Activated CD8-positive, alpha-beta T cell treated with anti-CD3 and anti-CD28 coated beads for 36 hours (primary cell): ENCODE results near the gene POLD2. TPM values are rescaled to one million over a fixed set of nuclear protein-coding genes. Genes with fewer than 3 reads are reported as not detected.

Experiments used
- ATAC-seq: fragments of 200-7000 bp; cut with Tn5 transposase; one replicate; pipeline ENCODE4 v1.10.0; 2021; ENCODE audit warnings: mild to moderate bottlenecking, moderate library complexity
- CTCF ChIA-PET: fragments of 350-600 bp; sonication (Branson Sonifier 250); formaldehyde crosslinking; loops from one replicate; lab custom pipeline; 2021; ENCODE audit warnings: antibody characterized with exemption; lab: Charles Lee
- POLR2A ChIA-PET: fragments of 350-600 bp; sonication (Branson Sonifier 250); formaldehyde crosslinking; loops from one replicate; lab custom pipeline; 2021; ENCODE audit warnings: antibody characterized with exemption; lab: Charles Lee
- DNase-seq: peaks from one replicate; pipeline ENCODE4 v3.0.0-alpha.2; 2020
- H3K27ac Mint-ChIP-seq: one replicate; pipeline ENCODE4 v1.8.0; 2021; ENCODE audit warnings: mild to moderate bottlenecking, mixed read lengths
- H3K27me3 Mint-ChIP-seq: one replicate; pipeline ENCODE4 v1.8.0; 2021; ENCODE audit warnings: mixed read lengths
- H3K36me3 Mint-ChIP-seq: one replicate; pipeline ENCODE4 v1.8.0; 2021; ENCODE audit warnings: low read depth, mixed read lengths
- H3K4me1 Mint-ChIP-seq: one replicate; pipeline ENCODE4 v1.8.0; 2021; ENCODE audit warnings: low read depth, mixed read lengths
- H3K4me3 Mint-ChIP-seq: one replicate; pipeline ENCODE4 v1.8.0; 2021; ENCODE audit warnings: mild to moderate bottlenecking, moderate library complexity, mixed read lengths
- H3K9me3 Mint-ChIP-seq: one replicate; pipeline ENCODE4 v1.8.0; 2021; ENCODE audit warnings: mixed read lengths
- CTCF ChIP-seq: fragments of 200-600 bp; IDR thresholded peaks from one replicate; pipeline ENCODE4 v1.8.0; 2022; ENCODE audit warnings: antibody characterized with exemption, mild to moderate bottlenecking
- intact Hi-C: fragments of 100-400 bp; cut with micrococcal nuclease; formaldehyde crosslinking; loops from one replicate; pipeline ENCODE4 v1.10.0; 2022
- total RNA-seq, 2 experiments: library from RNA; stranded (reverse); gene quantifications; one replicate each; pipeline ENCODE4 v1.2.3, GENCODE V29; 2021

Gene POLD2
- total RNA-seq, 2 experiments from 2014 or later: 243 to 251 TPM

- H3K36me3 Mint-ChIP-seq: peaks cover 39% of the 10 kb centered on the region
- no peaks in the 10 kb centered on the region for H3K9me3 Mint-ChIP-seq
- no peak for TF ChIP-seq CTCF
- H3K27me3 Mint-ChIP-seq: no peaks in the 10 kb centered on the region
- H3K27ac Mint-ChIP-seq: peak overlapping the region; percentile 87
- CTCF ChIA-PET: interaction anchor here (0.9 to 2.0 kb wide), 9 partner anchors 8 to 115 kb away, joined by 3 to 8 read pairs (median 4); no protein-coding TSS in a partner anchor
- intact Hi-C loops: no loop called here
- POLR2A ChIA-PET: interaction anchor here (0.8 to 8.2 kb wide), 8 partner anchors 10 to 41 kb away, joined by 3 to 79 read pairs (median 6); partner anchors contain the start of genes AEBP1, DBNL, PGAM2 and POLD2
- DNase-seq: peak; percentile 64
- ATAC-seq: no peak
- H3K4me3 Mint-ChIP-seq: peak overlapping the region; percentile 78
- peaks cover 43% of the 10 kb centered on the region for H3K4me1 Mint-ChIP-seq
Measured at GRCh38 chr7:44081266-44081748, 42.0 kb downstream of the POLD2 start.

DNA sequence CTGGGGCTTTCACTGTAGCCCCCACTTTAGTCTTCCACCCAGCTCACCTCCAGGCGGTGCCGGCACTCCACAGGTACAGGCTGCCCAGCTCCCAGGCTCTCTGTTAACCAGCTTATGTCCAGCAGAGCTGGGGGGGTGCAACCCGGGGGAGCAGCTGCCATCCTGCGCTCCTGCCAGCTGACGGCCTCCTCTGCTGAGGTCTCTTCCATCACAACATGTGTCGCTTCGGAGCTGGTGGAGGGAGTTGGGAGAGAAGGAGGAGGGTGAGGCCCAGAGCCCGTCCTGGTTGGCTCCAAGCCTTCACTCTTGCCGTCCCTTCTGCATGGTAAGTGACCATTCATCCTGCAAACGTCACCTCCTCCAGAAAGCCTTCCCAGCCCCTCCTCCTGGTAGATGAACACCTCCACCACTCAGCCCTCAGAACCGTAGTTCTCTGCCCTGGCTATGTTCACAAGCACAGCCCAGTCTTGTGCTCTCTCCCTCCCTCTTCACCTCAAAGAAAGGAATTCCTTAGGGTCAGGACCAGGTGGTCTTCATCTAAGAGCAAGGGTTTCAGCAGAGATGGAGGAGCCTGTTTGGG is 42.6 kb downstream of the POLD2 start:
- CTCF ChIA-PET: interaction anchor here (0.9 to 2.0 kb wide), 9 partner anchors 8 to 116 kb away, joined by 3 to 8 read pairs (median 4); no protein-coding TSS in a partner anchor
- Mint-ChIP-seq H3K27ac (peak overlapping the region; percentile 87), H3K4me3 (peak overlapping the region; percentile 78), H3K27me3 (no peaks in the 10 kb centered on the region), H3K4me1 (peaks cover 43% of the 10 kb centered on the region), H3K9me3 (no peaks in the 10 kb centered on the region), H3K36me3 (peaks cover 43% of the 10 kb centered on the region)
- DNase-seq (no peak), ATAC-seq (no peak)
- POLR2A ChIA-PET: interaction anchor here (0.8 to 8.2 kb wide), 9 partner anchors 10 to 42 kb away, joined by 3 to 79 read pairs (median 4); partner anchors contain the start of genes AEBP1, DBNL, PGAM2 and POLD2
- no peak for TF ChIP-seq CTCF
- intact Hi-C loops: no loop called here

DNA sequence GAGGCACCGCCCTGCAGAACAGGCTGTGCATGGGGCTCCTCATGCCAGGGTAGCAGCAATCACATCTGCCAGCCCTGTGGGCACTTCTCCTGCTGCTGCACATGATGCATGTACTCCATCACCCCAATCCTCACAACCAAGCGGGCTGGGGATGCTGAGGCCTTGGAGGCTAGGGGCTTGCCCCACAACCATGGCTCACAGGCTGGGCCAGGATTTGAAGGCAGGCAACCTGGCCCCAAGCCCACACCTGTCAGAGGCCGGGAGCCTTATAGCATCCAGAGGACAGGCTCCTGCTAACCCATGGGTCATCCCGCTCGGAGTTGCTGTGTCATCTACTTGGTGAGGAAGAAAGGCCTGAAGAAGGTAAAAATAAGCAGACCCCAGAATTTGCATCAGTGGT is 43.2 kb downstream of the POLD2 start:
- no peak for ATAC-seq
- Mint-ChIP-seq H3K4me3 (peak overlapping the region; percentile 78), H3K36me3 (peaks cover 46% of the 10 kb centered on the region), H3K4me1 (peaks cover 43% of the 10 kb centered on the region), H3K27ac (peak overlapping the region; percentile 87), H3K27me3 (no peaks in the 10 kb centered on the region), H3K9me3 (no peaks in the 10 kb centered on the region)
- no peak for DNase-seq
- no peak for TF ChIP-seq CTCF
- intact Hi-C loops: no loop called here
- ChIA-PET CTCF (interaction anchor here (1.4 to 2.0 kb wide), 2 partner anchors 60 to 114 kb away, joined by 4 to 7 read pairs; no protein-coding TSS in a partner anchor), POLR2A (interaction anchor here (0.6 to 8.2 kb wide), 6 partner anchors 14 to 655 kb away, joined by 3 to 79 read pairs (median 8); partner anchors contain the start of genes AEBP1, PGAM2 and POLD2)

GRCh38 chr7:44079331-44080021 is 43.9 kb downstream of the POLD2 start:
- H3K36me3 Mint-ChIP-seq: peaks cover 46% of the 10 kb centered on the region
- ChIA-PET CTCF (interaction anchor here (0.5 kb wide), 1 partner anchor 746 kb away, joined by 3 read pairs; no protein-coding TSS in a partner anchor), POLR2A (interaction anchor here (0.6 to 8.2 kb wide), 2 partner anchors 13 to 655 kb away, joined by 4 to 79 read pairs; partner anchors contain the start of gene PGAM2)
- peak; percentile 55 for DNase-seq
- peaks cover 47% of the 10 kb centered on the region for H3K4me1 Mint-ChIP-seq
- no peaks in the 10 kb centered on the region for H3K9me3 Mint-ChIP-seq
- intact Hi-C loops: no loop called here
- H3K4me3 Mint-ChIP-seq: no peak overlapping the region
- ATAC-seq: no peak
- peak overlapping the region; percentile 87 for H3K27ac Mint-ChIP-seq
- no peak for TF ChIP-seq CTCF
- H3K27me3 Mint-ChIP-seq: no peaks in the 10 kb centered on the region
